ENCODE measurements around the gene ELFN2. TPM values are rescaled to one million over a fixed set of nuclear protein-coding genes. Genes with fewer than 3 reads are reported as not detected.

Gene ELFN2
- total and polyA plus RNA-seq, 4 donors: 0.62 to 6.8 (median 1.6) TPM

- no peak overlapping the region for H3K9ac ChIP-seq (ENCODE audit: insufficient read depth in 1 of 2, low read length in 2 of 2)
- TF ChIP-seq CTCF (IDR thresholded peaks at IDR 0.05; ENCODE audit: control extremely low read depth, extremely low read depth): no peak
- peaks cover 0 to 6% (median 0%) of the 10 kb centered on the region in 4 donors for H3K36me3 ChIP-seq (ENCODE audit: control insufficient read depth in 4 of 4, insufficient read depth in 4 of 4, low read length in 4 of 4)
- DNase-seq (peak in 2 of 3 donors; percentile 25 to 37), ATAC-seq (ENCODE audit: insufficient read depth, low FRiP score) (no peak)
- peaks cover 0 to 2% (median 0%) of the 10 kb centered on the region in 5 donors for H3K4me1 ChIP-seq (ENCODE audit: control insufficient read depth in 5 of 5, insufficient read depth in 5 of 5, low read length in 5 of 5)
- H3K27ac ChIP-seq (ENCODE audit: low read depth in 1 of 2, low read length in 1 of 2): no peak overlapping the region
- no peak overlapping the region for H3K4me3 ChIP-seq
- no peaks in the 10 kb centered on the region for H3K27me3 ChIP-seq (ENCODE audit: control insufficient read depth in 3 of 3, insufficient read depth in 3 of 3, low read length in 2 of 3)
- WGBS, 2 donors: 33 to 35% methylated on average over 4 of the region's 4 CpGs
- no peaks in the 10 kb centered on the region for H3K9me3 ChIP-seq (ENCODE audit: control insufficient read depth in 4 of 4, insufficient read depth in 3 of 4, low read length in 3 of 4)
Measured at GRCh38 chr22:37464181-37464580, 36.9 kb upstream of the ELFN2 start.

- ATAC-seq (ENCODE audit: insufficient read depth, low FRiP score): no peak
Measured at GRCh38 chr22:37462983-37463382, 35.7 kb upstream of the ELFN2 start.

GRCh38 chr22:37462436-37462835 lies 35.2 kb upstream of the ELFN2 start:
- Histone ChIP-seq H3K4me1 (ENCODE audit: control insufficient read depth in 5 of 5, insufficient read depth in 5 of 5, low read length in 5 of 5) (peaks cover 0 to 2% (median 0%) of the 10 kb centered on the region in 5 donors), H3K9me3 (ENCODE audit: control insufficient read depth in 4 of 4, insufficient read depth in 3 of 4, low read length in 3 of 4) (no peaks in the 10 kb centered on the region), H3K4me3 (no peak overlapping the region), H3K27ac (ENCODE audit: low read depth in 1 of 2, low read length in 1 of 2) (no peak overlapping the region), H3K27me3 (ENCODE audit: control insufficient read depth in 3 of 3, insufficient read depth in 3 of 3, low read length in 2 of 3) (no peaks in the 10 kb centered on the region), H3K9ac (ENCODE audit: insufficient read depth in 1 of 2, low read length in 2 of 2) (no peak overlapping the region), H3K36me3 (ENCODE audit: control insufficient read depth in 4 of 4, insufficient read depth in 4 of 4, low read length in 4 of 4) (peaks cover 0 to 2% (median 0%) of the 10 kb centered on the region in 4 donors)
- 72 to 88% methylated on average over 5 of the region's 5 CpGs for WGBS, 2 donors
- ATAC-seq (ENCODE audit: insufficient read depth, low FRiP score): no peak
- no peak for DNase-seq
- no peak for TF ChIP-seq CTCF (IDR thresholded peaks at IDR 0.05; ENCODE audit: control extremely low read depth, extremely low read depth)

More at GRCh38 chr22:37462983-37463382, 35.7 kb upstream of the ELFN2 start:
- Histone ChIP-seq H3K4me1 (ENCODE audit: control insufficient read depth in 5 of 5, insufficient read depth in 5 of 5, low read length in 5 of 5) (peaks cover 0 to 2% (median 0%) of the 10 kb centered on the region in 5 donors), H3K4me3 (no peak overlapping the region), H3K9ac (ENCODE audit: insufficient read depth in 1 of 2, low read length in 2 of 2) (no peak overlapping the region), H3K27ac (ENCODE audit: low read depth in 1 of 2, low read length in 1 of 2) (no peak overlapping the region), H3K36me3 (ENCODE audit: control insufficient read depth in 4 of 4, insufficient read depth in 4 of 4, low read length in 4 of 4) (peaks cover 0 to 4% (median 0%) of the 10 kb centered on the region in 4 donors), H3K27me3 (ENCODE audit: control insufficient read depth in 3 of 3, insufficient read depth in 3 of 3, low read length in 2 of 3) (no peaks in the 10 kb centered on the region), H3K9me3 (ENCODE audit: control insufficient read depth in 4 of 4, insufficient read depth in 3 of 4, low read length in 3 of 4) (no peaks in the 10 kb centered on the region)
- no peak for TF ChIP-seq CTCF (IDR thresholded peaks at IDR 0.05; ENCODE audit: control extremely low read depth, extremely low read depth)
- peak; percentile 40 to 74 (median 53) for DNase-seq
- 27 to 32% methylated on average over 5 of the region's 5 CpGs for WGBS, 2 donors

- Histone ChIP-seq H3K9ac (ENCODE audit: insufficient read depth in 1 of 2, low read length in 2 of 2) (no peak overlapping the region), H3K27ac (ENCODE audit: low read depth in 1 of 2, low read length in 1 of 2) (no peak overlapping the region), H3K27me3 (ENCODE audit: control insufficient read depth in 3 of 3, insufficient read depth in 3 of 3, low read length in 2 of 3) (no peaks in the 10 kb centered on the region), H3K4me1 (ENCODE audit: control insufficient read depth in 5 of 5, insufficient read depth in 5 of 5, low read length in 5 of 5) (peaks cover 0 to 2% (median 0%) of the 10 kb centered on the region in 5 donors), H3K4me3 (no peak overlapping the region), H3K36me3 (ENCODE audit: control insufficient read depth in 4 of 4, insufficient read depth in 4 of 4, low read length in 4 of 4) (peaks cover 0 to 2% (median 0%) of the 10 kb centered on the region in 4 donors), H3K9me3 (ENCODE audit: control insufficient read depth in 4 of 4, insufficient read depth in 3 of 4, low read length in 3 of 4) (no peaks in the 10 kb centered on the region)
- no peak for ATAC-seq (ENCODE audit: insufficient read depth, low FRiP score)
- no peak for TF ChIP-seq CTCF (IDR thresholded peaks at IDR 0.05; ENCODE audit: control extremely low read depth, extremely low read depth)
- DNase-seq: no peak
- WGBS, 2 donors: 44 to 54% methylated on average over 6 of the region's 6 CpGs
Measured at GRCh38 chr22:37461961-37462360, 34.7 kb upstream of the ELFN2 start.
